Activated CD8-positive, alpha-beta T cell treated with anti-CD3 and anti-CD28 coated beads for 36 hours (primary cell): ENCODE data around the gene CEP164. TPM values are rescaled to one million over a fixed set of nuclear protein-coding genes. Genes with fewer than 3 reads are reported as not detected.

ENCODE experiments used
- ATAC-seq: fragments of 200-7000 bp; cut with Tn5 transposase; one replicate; pipeline ENCODE4 v1.10.0; 2021; ENCODE audit warnings: mild to moderate bottlenecking, moderate library complexity
- CTCF ChIA-PET: fragments of 350-600 bp; sonication (Branson Sonifier 250); formaldehyde crosslinking; loops from one replicate; lab custom pipeline; 2021; ENCODE audit warnings: antibody characterized with exemption; lab: Charles Lee
- POLR2A ChIA-PET: fragments of 350-600 bp; sonication (Branson Sonifier 250); formaldehyde crosslinking; loops from one replicate; lab custom pipeline; 2021; ENCODE audit warnings: antibody characterized with exemption; lab: Charles Lee
- DNase-seq: peaks from one replicate; pipeline ENCODE4 v3.0.0-alpha.2; 2020
- H3K27ac Mint-ChIP-seq: one replicate; pipeline ENCODE4 v1.8.0; 2021; ENCODE audit warnings: mild to moderate bottlenecking, mixed read lengths
- H3K27me3 Mint-ChIP-seq: one replicate; pipeline ENCODE4 v1.8.0; 2021; ENCODE audit warnings: mixed read lengths
- H3K36me3 Mint-ChIP-seq: one replicate; pipeline ENCODE4 v1.8.0; 2021; ENCODE audit warnings: low read depth, mixed read lengths
- H3K4me1 Mint-ChIP-seq: one replicate; pipeline ENCODE4 v1.8.0; 2021; ENCODE audit warnings: low read depth, mixed read lengths
- H3K4me3 Mint-ChIP-seq: one replicate; pipeline ENCODE4 v1.8.0; 2021; ENCODE audit warnings: mild to moderate bottlenecking, moderate library complexity, mixed read lengths
- H3K9me3 Mint-ChIP-seq: one replicate; pipeline ENCODE4 v1.8.0; 2021; ENCODE audit warnings: mixed read lengths
- intact Hi-C: fragments of 100-400 bp; cut with micrococcal nuclease; formaldehyde crosslinking; loops from one replicate; pipeline ENCODE4 v1.10.0; 2022
- total RNA-seq, 2 experiments: library from RNA; stranded (reverse); gene quantifications; one replicate each; pipeline ENCODE4 v1.2.3, GENCODE V29; 2021
- TF ChIP-seq, protein P1 (sequence below): fragments of 200-600 bp; IDR thresholded peaks from one replicate; pipeline ENCODE4 v1.8.0; 2022; ENCODE audit warnings: antibody characterized with exemption, mild to moderate bottlenecking

CEP164 gene
- total RNA-seq, 2 experiments from 2014 or later = 24.0 to 25.5 TPM

DNA sequence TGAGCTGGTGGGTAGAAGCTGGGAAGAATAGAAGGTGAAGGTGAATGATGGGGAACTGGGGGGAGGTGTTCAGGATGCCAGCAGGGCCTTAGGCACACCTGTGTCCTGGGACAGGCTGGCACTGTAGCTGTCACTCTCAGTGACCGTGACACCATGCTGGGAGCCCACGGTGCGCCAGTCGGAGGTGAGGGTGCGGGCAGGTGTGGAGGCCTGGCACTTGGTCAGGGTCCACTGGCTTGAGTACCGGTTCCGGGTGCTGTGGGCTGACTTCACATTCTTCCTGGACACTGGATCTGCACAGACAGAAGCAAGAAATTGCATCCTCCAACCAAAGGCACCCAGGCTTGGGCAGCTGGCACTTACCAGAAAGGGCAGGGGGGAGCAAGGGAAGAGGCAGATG is 103.8 kb downstream of the CEP164 start:
- no peak for DNase-seq
- no peaks in the 10 kb centered on the region for H3K36me3 Mint-ChIP-seq
- ATAC-seq = no peak

DNA sequence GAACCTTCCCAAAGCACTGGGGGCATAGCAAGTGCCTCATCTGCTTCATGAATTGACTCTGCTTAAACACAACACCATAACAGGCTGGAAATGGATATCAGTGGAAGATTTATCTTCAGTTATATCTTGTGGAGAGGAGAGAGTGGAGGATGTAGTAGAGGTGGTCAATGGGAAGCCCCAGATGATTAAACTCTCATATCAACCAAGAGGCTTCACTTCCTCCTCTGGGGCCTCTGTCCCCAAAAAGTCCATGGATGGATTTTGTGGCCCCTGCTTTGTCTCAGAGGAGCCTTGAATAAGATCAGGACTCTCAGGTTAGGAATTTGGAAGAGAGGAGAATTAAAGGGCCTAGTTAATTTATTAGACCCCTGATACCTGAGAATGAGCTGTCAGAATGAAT is 106.1 kb downstream of the CEP164 start:
- DNase-seq = no peak
- intact Hi-C loops = no loop called here
- POLR2A ChIA-PET = no interaction called here
- peaks cover 4% of the 10 kb centered on the region for H3K27me3 Mint-ChIP-seq
- CTCF ChIA-PET = no interaction called here
- TF ChIP-seq, protein P1, sequence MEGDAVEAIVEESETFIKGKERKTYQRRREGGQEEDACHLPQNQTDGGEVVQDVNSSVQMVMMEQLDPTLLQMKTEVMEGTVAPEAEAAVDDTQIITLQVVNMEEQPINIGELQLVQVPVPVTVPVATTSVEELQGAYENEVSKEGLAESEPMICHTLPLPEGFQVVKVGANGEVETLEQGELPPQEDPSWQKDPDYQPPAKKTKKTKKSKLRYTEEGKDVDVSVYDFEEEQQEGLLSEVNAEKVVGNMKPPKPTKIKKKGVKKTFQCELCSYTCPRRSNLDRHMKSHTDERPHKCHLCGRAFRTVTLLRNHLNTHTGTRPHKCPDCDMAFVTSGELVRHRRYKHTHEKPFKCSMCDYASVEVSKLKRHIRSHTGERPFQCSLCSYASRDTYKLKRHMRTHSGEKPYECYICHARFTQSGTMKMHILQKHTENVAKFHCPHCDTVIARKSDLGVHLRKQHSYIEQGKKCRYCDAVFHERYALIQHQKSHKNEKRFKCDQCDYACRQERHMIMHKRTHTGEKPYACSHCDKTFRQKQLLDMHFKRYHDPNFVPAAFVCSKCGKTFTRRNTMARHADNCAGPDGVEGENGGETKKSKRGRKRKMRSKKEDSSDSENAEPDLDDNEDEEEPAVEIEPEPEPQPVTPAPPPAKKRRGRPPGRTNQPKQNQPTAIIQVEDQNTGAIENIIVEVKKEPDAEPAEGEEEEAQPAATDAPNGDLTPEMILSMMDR = no peak
- ATAC-seq = no peak
- no peaks in the 10 kb centered on the region for H3K36me3 Mint-ChIP-seq
- H3K4me3 Mint-ChIP-seq = no peak overlapping the region
- no peak overlapping the region for H3K27ac Mint-ChIP-seq
- H3K4me1 Mint-ChIP-seq = no peaks in the 10 kb centered on the region
- no peaks in the 10 kb centered on the region for H3K9me3 Mint-ChIP-seq

More for the DNA sequence above, 103.8 kb downstream of the CEP164 start:
- TF ChIP-seq, protein P1 = no peak
- ChIA-PET POLR2A (no interaction called here), CTCF (no interaction called here)
- Mint-ChIP-seq H3K27ac (no peak overlapping the region), H3K9me3 (no peaks in the 10 kb centered on the region), H3K4me3 (no peak overlapping the region), H3K27me3 (peaks cover 4% of the 10 kb centered on the region), H3K4me1 (no peaks in the 10 kb centered on the region)
- intact Hi-C loops = no loop called here

DNA sequence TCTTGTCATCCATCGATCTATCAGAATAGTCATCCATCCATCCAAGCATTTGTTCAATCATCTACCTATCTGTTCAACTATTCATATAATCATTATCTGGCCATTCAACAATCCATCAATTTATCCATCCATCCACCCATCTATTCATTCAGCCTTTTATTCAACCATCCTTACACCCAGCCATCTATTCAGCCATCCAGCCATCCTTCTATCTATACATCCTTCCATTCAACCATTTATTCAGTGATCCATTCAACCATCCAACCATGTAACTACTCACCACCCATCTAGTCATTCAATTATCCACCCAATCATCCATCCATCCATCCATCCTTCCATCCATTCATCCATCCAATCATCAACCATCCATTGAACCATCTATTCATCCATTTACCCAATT is 106.8 kb downstream of the CEP164 start:
- ChIA-PET POLR2A (no interaction called here), CTCF (no interaction called here)
- Mint-ChIP-seq H3K4me1 (no peaks in the 10 kb centered on the region), H3K9me3 (no peaks in the 10 kb centered on the region), H3K36me3 (no peaks in the 10 kb centered on the region), H3K4me3 (no peak overlapping the region), H3K27ac (no peak overlapping the region), H3K27me3 (peaks cover 4% of the 10 kb centered on the region)
- intact Hi-C loops = no loop called here
- ATAC-seq = no peak
- no peak for DNase-seq
- TF ChIP-seq, protein P1 = no peak

DNA sequence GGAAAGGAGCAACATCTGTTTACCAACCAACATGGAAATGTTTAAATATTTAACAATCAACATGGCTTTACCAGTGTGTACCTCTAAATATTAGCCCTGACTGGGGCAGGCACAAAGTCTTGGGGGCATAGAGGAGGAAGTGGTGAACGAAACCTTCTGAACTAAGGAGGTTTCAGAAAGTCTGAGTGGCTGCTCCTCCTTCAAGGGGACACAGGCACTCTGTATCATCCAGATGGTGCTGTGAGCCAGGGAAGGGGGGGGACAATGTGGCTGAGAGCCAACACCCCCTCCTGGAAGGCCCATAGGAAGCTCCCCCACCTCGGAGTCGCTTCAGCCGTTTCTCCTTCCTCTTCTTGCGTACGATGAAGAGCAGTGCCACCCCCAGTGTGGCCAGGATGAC is 107.7 kb downstream of the CEP164 start:
- TF ChIP-seq, protein P1 = no peak
- no peaks in the 10 kb centered on the region for H3K9me3 Mint-ChIP-seq
- no peak overlapping the region for H3K4me3 Mint-ChIP-seq
- intact Hi-C loops = no loop called here
- H3K4me1 Mint-ChIP-seq = no peaks in the 10 kb centered on the region
- ChIA-PET CTCF (interaction anchor here (1.7 kb wide), 1 partner anchor 9 kb away, joined by 10 read pairs; no protein-coding TSS in a partner anchor), POLR2A (no interaction called here)
- ATAC-seq (peak; percentile 34), DNase-seq (no peak)
- H3K27me3 Mint-ChIP-seq = peaks cover 4% of the 10 kb centered on the region
- no peak overlapping the region for H3K27ac Mint-ChIP-seq
- no peaks in the 10 kb centered on the region for H3K36me3 Mint-ChIP-seq

DNA sequence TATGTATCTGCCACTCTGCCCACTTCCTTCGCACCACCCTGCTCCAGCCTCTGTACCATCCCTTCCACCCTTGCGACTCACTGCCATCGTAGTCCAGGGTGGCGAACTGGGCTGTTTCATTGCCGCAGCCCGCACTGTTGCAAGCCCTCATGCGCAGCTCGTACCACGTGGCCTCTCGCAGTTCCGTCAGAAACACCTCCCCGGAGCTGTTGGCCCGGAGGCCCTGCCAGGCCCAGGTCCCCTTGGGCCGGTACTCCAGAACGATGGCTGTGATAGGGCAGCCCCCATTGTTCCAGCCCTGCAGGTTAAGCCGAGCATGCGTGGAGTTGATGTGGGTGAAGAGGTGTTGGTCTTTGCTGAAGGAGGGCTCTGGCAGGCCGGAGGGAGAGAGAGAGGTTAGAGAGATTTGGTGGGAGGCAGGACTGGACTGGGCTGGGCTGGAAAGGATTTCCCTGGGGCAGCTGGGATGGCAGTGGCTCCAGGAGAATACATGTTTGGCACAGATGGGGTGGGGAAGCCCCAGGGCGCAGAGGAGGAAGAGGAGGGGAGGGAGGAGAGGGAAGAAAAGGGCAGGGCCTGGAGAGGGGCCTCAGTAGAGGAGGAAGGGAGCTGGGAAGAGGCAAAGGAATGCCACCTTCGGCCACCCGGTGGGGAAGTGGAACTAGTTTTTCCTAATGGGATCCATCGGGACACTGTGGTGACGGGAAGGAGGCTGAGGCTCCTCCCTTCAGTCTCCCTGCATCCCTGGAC is 109.6 kb downstream of the CEP164 start:
- peaks cover 8% of the 10 kb centered on the region for H3K27me3 Mint-ChIP-seq
- H3K27ac Mint-ChIP-seq = no peak overlapping the region

More for the DNA sequence above, 109.6 kb downstream of the CEP164 start:
- TF ChIP-seq, protein P1 = no peak
- Mint-ChIP-seq H3K4me3 (no peak overlapping the region), H3K4me1 (no peaks in the 10 kb centered on the region), H3K9me3 (no peaks in the 10 kb centered on the region), H3K36me3 (no peaks in the 10 kb centered on the region)
- intact Hi-C loops = no loop called here
- ChIA-PET POLR2A (no interaction called here), CTCF (no interaction called here)
- DNase-seq (no peak), ATAC-seq (no peak)
